Fibroblast of the conjunctiva (primary cell): ENCODE results near the gene DEFB129.
"Not testable (repeated sequence)": the region's sequence is repeated elsewhere in the genome, so short reads cannot be mapped to it uniquely, and the experiment has no call there.

Source experiments
- DNase-seq: peaks from one replicate; pipeline ENCODE4 v3.0.0-alpha.2; 2010; ENCODE audit warnings: low read depth

DEFB129 gene

DNA sequence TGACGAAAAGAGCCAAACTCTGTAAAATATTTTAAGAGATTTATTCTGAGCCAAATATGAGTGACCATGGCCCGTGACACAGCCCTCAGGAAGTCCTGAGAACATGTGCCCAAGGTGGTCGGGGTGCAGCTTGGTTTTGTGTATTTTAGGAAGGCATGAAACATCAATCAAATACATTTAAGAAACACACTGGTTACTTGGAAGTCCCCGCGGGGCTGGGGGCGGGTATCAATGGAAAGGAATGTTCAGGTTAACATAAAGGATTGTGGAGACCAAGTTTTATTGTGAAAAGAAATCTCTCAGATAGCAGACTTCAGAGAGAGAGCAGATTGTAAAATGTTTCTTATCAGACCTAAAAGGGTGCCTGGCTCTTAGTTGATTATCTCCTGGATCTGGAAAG, 26.4 kb downstream of the DEFB129 start:
- not testable (repeated sequence) for DNase-seq

GRCh38 chr20:257419-257818, 30.4 kb downstream of the DEFB129 start, which contains the start of gene DEFB132:
DEFB132 (plus strand) TSS chr20:257724; CDS start chr20:257779, 55 bp downstream.
- no peak for DNase-seq

DNA sequence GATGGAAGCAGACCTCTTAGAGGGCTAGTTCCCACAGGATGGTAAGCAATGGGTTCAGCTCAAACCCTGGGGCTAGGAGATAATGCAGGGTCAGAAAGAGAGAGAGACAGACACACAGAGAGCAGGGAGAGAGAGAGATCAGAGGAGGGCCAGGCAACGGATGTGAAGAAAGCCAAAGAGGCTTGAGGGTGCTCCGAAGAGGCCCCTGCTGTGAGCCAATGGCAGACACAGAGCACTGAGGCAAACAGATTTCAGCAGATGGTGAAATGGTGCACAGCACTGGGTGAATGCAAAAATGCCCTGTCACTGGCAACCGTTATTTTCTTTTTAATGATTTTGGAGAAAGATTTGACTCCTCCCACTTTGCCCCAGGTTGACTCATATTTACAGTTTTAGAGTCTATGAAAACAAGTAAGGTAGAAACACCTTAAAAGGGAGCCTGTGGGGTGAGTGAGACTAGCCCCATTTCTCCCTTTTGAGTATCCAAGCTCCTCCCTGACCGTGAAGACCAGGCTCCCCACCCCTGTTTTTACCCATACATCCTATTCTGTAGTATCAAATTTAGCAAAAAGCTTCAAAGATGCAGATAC, 31.3 kb downstream of the DEFB129 start:
- DNase-seq, result no peak

DNA sequence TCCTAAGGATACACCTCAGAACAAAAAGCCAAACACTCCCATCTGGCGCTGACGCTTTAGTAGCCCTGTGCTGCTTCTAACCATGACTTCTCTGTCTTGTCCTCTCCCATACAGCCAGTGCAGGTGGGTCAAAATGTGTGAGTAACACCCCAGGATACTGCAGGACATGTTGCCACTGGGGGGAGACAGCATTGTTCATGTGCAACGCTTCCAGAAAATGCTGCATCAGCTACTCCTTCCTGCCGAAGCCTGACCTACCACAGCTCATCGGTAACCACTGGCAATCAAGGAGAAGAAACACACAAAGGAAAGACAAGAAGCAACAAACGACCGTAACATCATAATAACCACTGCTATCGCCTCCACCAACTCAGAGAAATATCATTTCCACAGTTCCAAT, 31.9 kb downstream of the DEFB129 start:
- no peak for DNase-seq

DNA sequence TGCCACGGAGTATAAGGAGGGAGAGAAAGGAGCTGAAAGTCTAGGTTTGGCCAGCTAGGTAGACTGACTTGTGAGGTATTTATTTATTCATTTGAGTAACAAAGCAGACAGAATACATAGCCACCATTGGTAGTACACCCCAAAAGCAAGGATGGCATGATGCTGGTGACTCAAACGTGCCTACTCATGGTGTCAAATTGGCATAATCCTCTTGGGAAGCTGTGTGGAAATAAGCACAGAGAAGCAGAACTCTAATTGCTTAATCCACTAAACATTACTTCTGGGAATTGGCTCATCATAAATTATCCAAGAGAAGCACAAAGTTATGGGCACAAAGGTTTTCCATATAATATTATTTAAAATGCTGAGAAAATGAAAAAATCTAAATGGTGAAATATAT, 32.9 kb downstream of the DEFB129 start:
- DNase-seq, result no peak

GRCh38 chr20:263701-264100, 36.6 kb downstream of the DEFB129 start:
- DNase-seq, result no peak

DNA sequence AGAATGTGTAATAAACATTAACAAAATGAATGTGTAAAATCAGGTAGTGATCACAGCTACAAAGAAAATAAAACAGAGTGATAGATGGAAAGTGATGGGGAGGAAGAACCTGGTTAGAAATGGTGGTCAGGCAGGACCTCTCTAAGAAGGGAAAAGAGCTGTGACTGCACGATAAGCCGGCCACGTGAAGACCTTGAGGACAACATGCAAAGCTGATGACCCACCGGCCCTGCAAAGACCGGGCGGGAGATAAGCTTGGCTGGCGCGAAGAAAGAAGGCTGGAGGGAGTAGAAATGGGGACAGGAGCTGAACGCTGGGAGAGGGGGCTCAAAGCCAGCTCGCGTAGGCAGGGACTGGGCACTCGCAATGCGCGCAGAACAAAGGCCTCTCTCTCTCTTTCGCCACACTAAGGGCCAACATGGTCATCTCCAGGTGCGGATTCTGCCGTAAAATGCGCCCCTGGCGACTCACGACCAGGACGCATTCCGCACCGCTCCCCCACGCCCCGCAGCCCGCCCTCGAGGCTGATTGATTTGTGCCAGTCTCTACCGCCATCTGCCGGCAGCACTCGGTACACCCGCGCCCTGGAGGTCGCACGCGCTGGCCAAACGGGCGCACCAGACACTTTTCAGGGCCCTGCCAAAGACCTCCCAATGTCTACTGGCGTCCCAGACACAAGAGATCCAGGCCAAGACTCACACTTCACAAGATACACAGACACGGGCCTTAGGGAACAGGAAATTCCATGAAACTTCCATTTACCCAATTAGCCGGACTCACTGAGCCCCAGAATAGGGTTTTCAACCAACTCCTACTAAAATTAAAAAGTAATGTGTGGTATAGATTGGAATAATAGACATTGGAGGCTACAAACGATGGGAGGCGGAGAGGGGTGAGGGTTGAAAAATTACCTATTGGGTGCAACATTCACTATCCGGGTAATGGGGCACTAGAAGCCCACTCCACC, 39.8 kb downstream of the DEFB129 start:
- DNase-seq, result peak; percentile 77

- DNase-seq, result no peak
Measured at GRCh38 chr20:270517-270916, 43.5 kb downstream of the DEFB129 start.

DNA sequence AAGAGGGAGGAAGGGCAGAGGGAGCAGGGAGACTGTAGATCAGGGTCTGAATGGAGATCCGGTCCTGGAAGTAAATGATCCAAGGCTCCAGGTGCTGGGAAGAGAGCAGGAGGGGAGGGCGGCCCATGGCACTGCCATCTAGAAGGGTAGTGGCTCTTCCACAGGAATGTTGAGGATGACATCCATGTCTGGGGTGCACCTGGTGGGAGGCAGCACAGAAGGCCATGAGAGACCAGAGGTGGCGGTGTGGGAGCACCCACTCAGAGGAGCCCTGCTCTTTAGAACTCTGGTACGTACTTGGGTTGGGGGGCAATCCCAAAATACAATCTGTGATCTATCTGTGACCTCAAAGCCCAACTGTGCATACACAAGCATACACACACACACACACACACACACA, 44.0 kb downstream of the DEFB129 start:
- DNase-seq, result no peak

GRCh38 chr20:271528-271927, 44.5 kb downstream of the DEFB129 start:
- DNase-seq, result no peak

GRCh38 chr20:272718-273117, 45.7 kb downstream of the DEFB129 start:
- DNase-seq, result no peak

GRCh38 chr20:273884-274283, 46.8 kb downstream of the DEFB129 start:
- no peak for DNase-seq

GRCh38 chr20:275791-276190, 48.7 kb downstream of the DEFB129 start:
- DNase-seq, result no peak

DNA sequence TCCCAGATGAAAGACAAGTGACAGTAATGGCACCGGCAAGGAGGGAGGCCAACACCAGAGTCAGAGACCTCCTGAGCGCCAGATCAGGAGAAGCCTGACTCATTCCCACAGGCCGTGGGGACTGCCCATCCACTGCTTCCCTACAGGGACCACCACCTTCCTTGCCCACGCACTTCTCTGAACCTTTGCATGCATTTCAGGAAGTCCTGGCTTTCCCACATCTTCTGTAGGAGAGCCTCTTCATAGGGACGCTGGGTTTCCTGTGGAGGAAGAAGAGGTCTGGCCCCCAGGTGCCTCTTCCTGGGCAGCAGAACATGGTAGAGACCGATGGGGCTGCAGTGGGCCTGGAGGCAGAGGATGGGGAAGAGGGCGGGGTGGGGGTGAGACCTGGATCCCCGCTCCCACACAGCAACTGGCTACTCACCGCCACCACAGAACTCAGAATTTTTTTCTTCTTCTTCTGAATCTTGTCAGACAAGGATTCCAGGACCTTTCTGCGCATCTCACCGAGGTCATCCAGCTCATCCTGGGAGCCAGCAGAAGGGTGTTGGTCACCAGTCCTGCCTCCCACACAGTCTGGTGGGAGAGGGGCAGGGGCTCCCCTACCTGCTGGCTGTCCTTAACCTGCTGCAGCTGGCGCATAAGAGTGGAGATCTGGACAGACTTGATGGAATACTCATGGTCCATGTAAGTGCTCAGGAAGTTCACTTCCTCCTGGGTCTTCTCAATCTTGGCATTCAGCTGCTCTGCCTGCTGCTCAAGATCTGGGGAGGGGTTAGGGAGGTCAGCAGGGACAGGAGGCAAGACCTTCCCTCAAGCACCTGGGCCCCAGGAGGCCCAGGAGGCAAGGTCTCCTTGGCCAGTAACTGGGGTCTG, 49.8 kb downstream of the DEFB129 start:
- no peak for DNase-seq

DNA sequence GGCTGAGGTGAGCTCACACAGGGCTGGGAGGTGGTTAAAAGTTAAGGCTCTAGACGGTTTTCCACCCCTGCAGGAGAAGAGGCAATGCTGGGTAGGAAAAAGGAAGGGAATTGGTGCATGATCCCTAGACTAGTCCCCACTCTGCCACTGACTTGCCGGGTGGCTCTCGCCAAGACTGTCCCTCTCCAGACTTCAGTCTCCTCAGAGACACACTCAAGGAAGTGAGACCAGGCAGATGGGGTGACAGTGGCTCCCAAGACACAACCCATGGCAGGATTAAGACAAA, 50.4 kb downstream of the DEFB129 start:
- DNase-seq, result no peak

DNA sequence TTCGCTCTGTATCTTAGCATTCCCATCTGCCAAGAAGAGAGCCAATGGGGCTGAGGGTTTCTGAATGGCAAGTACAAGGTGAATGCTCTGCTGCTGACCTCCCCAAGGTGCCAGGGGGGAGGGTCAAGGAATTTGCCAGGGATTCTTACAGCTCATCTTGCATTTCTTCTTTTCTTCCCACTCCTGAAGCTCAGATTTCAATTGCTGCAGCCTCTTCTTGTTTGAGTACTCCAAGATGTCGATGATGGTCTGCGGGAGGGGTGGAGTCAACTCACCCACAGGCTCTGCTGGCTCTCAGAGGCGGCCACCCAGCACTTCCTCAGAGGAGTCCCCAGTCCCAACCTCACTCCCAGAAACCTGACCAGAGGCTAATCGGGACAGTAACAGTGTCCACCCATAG, 51.1 kb downstream of the DEFB129 start:
- no peak for DNase-seq

DNA sequence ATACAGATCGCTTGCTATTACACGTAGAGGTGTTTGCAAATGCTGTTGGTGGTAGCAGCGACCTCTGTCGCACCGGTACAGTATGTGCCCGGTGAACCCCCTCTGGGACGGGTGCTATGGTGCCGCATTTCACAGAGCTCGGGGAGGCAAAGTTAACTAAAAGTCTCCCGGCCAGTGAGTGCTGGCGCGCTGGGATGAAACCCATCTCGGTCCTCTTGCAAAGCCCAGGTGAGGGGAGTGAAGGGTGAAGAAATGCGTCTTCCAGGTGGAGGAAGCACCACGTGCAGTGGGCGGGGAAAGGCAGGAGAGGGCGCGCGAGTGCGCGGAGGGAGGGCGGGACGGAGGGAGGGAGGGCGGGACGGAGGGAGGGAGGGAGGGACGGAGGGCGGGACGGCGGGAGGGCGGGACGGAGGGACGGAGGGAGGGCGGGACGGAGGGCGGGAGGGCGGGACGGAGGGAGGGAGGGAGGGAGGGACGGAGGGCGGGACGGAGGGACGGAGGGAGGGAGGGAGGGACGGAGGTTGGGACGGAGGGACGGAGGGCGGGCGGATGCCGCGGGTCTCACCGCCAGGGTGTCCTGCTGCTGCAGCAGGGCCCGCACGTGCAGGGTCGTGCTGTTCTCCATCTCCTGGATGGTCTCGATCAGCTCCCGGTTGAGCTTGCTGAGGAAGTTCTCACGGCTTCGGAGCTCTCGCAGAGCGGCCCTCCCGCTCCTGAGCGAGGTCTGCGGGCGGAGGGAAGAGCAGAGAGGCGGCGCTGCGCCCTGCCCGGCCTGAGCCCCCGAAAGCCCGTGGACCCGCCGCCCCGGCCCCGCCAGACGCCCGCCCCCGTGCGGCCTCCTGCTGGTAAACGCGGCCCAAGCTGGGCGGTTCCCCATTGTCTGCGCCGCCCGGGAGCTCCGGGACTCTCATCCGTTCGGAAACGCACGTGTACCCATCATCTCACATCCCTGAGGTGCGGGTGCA, 51.8 kb downstream of the DEFB129 start:
- DNase-seq, result peak; percentile 20
